ENCODE measurements around the gene MAS1L. TPM values are rescaled to one million over a fixed set of nuclear protein-coding genes. Genes with fewer than 3 reads are reported as not detected.
"Not testable (repeated sequence)": the region's sequence is repeated elsewhere in the genome, so short reads cannot be mapped to it uniquely, and the experiment has no call there.

The MAS1L gene
- total and polyA plus RNA-seq, 3 donors from 2014 or later: not detected

- no peaks in the 10 kb centered on the region for H3K9me3 ChIP-seq
- no peaks in the 10 kb centered on the region for H3K36me3 ChIP-seq (ENCODE audit: low read depth, missing control alignments)
- DNase-seq: no peak
- H3K4me1 ChIP-seq: no peaks in the 10 kb centered on the region
- WGBS, 2 donors: 78 to 91% methylated on average over 5 to 6 of the region's 6 CpGs
- no peaks in the 10 kb centered on the region for H3K27me3 ChIP-seq
- intact Hi-C loops (cut with DNase I; ENCODE audit: low total_unique reads): no loop called here
- H3K4me3 ChIP-seq: no peak overlapping the region
- no peak for TF ChIP-seq POLR2A (IDR thresholded peaks at IDR 0.05)
- TF ChIP-seq, protein P1, sequence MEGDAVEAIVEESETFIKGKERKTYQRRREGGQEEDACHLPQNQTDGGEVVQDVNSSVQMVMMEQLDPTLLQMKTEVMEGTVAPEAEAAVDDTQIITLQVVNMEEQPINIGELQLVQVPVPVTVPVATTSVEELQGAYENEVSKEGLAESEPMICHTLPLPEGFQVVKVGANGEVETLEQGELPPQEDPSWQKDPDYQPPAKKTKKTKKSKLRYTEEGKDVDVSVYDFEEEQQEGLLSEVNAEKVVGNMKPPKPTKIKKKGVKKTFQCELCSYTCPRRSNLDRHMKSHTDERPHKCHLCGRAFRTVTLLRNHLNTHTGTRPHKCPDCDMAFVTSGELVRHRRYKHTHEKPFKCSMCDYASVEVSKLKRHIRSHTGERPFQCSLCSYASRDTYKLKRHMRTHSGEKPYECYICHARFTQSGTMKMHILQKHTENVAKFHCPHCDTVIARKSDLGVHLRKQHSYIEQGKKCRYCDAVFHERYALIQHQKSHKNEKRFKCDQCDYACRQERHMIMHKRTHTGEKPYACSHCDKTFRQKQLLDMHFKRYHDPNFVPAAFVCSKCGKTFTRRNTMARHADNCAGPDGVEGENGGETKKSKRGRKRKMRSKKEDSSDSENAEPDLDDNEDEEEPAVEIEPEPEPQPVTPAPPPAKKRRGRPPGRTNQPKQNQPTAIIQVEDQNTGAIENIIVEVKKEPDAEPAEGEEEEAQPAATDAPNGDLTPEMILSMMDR (IDR thresholded peaks at IDR 0.05): no peak
- no peak overlapping the region for H3K27ac ChIP-seq
Observed at GRCh38 chr6:29462022-29462421, 25.7 kb downstream of the MAS1L start.

DNA sequence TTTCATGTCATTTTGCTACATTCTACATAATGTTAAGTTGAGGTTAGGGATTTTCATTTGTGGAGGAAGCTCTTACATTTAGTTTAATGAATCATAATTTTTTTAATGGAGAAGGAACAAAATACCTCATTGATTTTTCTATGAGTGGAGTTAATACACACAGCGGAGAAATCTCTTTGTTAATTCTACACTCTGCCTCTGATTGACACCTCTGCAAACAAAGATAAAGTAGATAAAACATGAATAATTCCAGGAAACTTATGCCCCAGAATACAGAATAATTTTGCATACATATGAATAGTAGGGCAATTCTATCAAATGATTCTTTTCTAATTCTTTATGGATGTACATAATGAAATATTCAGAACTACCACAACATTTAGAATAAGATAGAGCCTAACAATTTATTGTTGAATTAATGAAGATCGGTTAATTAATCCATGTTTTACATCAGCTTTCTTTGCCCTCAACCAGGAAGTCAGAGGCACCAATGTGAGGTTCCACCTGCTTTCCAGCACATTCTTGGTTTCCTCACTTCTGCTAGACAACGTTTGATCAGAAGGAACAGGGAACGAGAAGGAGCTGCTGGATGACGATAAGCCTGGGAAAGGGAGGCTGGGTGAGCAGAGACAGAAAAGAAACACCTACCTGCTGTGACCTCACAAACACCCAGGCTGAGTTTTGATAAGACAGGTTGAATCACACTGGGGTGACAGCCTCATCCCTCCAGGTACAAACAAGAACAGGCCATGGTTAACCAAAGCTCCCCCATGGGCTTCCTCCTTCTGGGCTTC is 26.5 kb downstream of the MAS1L start:
- H3K9me3 ChIP-seq: no peaks in the 10 kb centered on the region
- H3K27me3 ChIP-seq: no peaks in the 10 kb centered on the region
- DNase-seq: no peak
- H3K4me1 ChIP-seq: no peaks in the 10 kb centered on the region
- no peak overlapping the region for H3K27ac ChIP-seq
- 78 to 81% methylated on average over 5 of the region's 5 CpGs for WGBS, 2 donors
- no peaks in the 10 kb centered on the region for H3K36me3 ChIP-seq (ENCODE audit: low read depth, missing control alignments)
- intact Hi-C loops (cut with DNase I; ENCODE audit: low total_unique reads): no loop called here
- no peak overlapping the region for H3K4me3 ChIP-seq
- TF ChIP-seq, protein P1 (IDR thresholded peaks at IDR 0.05): no peak
- no peak for TF ChIP-seq POLR2A (IDR thresholded peaks at IDR 0.05)

DNA sequence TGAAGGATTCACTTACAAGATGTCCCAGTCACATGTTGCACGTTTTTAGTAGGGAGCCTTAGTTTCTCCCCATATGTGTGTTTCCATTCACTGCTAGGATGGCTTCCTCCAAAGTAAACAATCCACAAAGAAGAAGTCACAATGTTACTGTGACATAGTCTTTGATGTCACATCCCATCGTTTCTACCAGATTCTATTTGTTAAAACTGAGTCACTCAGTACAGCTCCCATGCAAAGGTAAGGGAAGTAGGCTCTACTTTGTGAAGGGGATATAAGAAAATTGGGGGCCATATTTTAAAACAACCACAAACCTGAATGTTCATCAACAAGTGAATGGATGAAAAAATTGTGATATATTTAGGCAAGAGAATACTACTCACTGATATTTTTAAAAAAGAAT is 30.8 kb downstream of the MAS1L start, which contains the start of the genes OR11A1 and OR2H1:
Gene OR11A1, minus strand, starts transcription at position 101 of the 400 bp plus-strand sequence. CDS start 29,430 bp downstream, outside the sequence.
Gene OR2H1, plus strand, starts transcription at position 185 of the 400 bp plus-strand sequence. CDS start 4,615 bp downstream, outside the sequence.
- no peak for TF ChIP-seq POLR2A (IDR thresholded peaks at IDR 0.05)
- TF ChIP-seq, protein P1 (IDR thresholded peaks at IDR 0.05): no peak
- no peaks in the 10 kb centered on the region for H3K27me3 ChIP-seq
- H3K27ac ChIP-seq: no peak within 1 kb of the TSS
- DNase-seq: no peak
- intact Hi-C loops (cut with DNase I; ENCODE audit: low total_unique reads): no loop called here
- H3K9me3 ChIP-seq: no peaks in the 10 kb centered on the region
- H3K4me3 ChIP-seq: no peak within 1 kb of the TSS
- H3K4me1 ChIP-seq: no peaks in the 10 kb centered on the region
- 59 to 60% methylated on average over 2 of the region's 2 CpGs for WGBS, 2 donors
- H3K36me3 ChIP-seq (ENCODE audit: low read depth, missing control alignments): no peaks in the 10 kb centered on the region

DNA sequence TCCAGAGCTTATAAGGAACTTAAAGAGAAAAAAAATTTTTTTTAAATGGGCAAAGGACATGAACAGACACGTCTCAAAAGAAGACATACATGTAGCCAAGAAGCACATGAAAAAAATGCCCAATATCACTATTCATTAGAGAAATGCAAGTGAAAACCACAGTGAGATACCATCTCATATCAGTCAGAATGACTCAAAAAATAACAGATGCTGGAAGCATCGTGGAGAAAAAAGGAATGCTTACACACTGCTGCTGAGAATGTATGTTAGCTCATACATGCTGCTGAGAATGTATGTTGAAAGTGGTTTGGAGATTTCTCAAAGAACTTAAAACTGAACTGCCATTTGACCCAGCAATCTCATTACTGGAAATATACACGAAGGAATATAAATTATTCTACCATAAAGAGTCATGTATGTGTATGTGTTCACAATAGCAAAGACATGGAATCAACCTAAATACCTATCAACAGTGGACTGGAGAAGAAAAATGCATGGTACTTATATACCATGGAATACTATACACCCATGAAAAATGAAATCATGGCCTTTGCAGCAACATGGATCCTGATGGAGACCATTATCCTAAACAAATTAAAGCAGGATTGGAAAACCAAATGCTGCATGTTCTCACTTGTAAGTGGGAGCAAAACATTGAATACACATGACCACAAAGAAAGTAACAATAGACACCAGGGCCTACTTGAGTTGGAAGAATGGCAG is 36.1 kb downstream of the MAS1L start:
- H3K27ac ChIP-seq: no peak overlapping the region
- no peaks in the 10 kb centered on the region for H3K27me3 ChIP-seq
- H3K4me3 ChIP-seq: no peak overlapping the region
- 80 to 83% methylated on average over 3 of the region's 3 CpGs for WGBS, 2 donors
- no peak for TF ChIP-seq POLR2A (IDR thresholded peaks at IDR 0.05)
- no peaks in the 10 kb centered on the region for H3K36me3 ChIP-seq (ENCODE audit: low read depth, missing control alignments)
- H3K9me3 ChIP-seq: no peaks in the 10 kb centered on the region
- intact Hi-C loops (cut with DNase I; ENCODE audit: low total_unique reads): no loop called here
- DNase-seq: no peak
- no peaks in the 10 kb centered on the region for H3K4me1 ChIP-seq

DNA sequence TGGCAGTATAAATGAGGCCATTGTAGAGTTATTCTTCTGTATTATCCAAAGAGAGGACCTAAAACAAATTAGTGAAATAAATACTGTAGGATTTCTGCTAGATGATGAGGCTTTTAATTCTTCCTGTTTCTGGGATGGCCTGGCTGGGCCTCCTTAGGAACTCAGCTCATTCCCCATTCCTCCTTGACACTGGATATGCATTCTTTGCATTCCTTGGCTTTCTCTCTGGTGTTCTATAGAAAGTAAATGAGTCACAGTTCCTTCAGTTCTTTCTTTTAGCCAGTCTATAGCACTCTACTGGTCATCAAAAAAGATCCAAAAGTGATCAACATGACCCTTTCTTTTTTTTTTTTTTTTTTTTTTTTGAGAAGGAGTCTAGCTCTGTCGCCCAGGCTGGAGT is 40.1 kb downstream of the MAS1L start:
- DNase-seq: no peak
- TF ChIP-seq, protein P1 (IDR thresholded peaks at IDR 0.05): no peak
- TF ChIP-seq POLR2A (IDR thresholded peaks at IDR 0.05): no peak
- H3K4me1 ChIP-seq: no peaks in the 10 kb centered on the region
- H3K27ac ChIP-seq: no peak overlapping the region
- WGBS, 2 donors: 67 to 90% methylated on average over 1 of the region's 1 CpG
- no peaks in the 10 kb centered on the region for H3K9me3 ChIP-seq
- intact Hi-C loops (cut with DNase I; ENCODE audit: low total_unique reads): no loop called here
- no peaks in the 10 kb centered on the region for H3K27me3 ChIP-seq
- no peak overlapping the region for H3K4me3 ChIP-seq
- H3K36me3 ChIP-seq (ENCODE audit: low read depth, missing control alignments): no peaks in the 10 kb centered on the region

DNA sequence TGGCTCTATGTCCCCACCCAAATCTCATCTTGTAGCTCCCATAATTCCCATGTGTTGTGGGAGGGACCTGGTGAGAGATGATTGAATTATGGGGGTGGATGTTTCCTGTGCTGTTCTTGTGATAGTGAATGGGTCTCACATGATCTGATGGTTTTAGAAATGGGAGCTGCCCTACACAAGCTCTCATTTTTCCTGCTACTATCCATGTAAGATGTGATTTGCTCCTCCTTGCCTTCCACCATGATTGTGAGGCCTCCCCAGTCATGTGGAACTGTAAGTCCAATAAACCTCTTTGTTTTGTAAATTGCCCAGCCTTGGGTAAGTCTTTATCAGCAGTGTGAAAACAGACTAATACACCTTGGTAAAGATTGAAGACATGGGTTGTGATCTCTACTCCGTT is 43.7 kb downstream of the MAS1L start:
- H3K4me1 ChIP-seq; intact Hi-C loops (cut with DNase I; ENCODE audit: low total_unique reads); H3K27me3 ChIP-seq; H3K36me3 ChIP-seq (ENCODE audit: low read depth, missing control alignments); H3K9me3 ChIP-seq; H3K4me3 ChIP-seq; DNase-seq; H3K27ac ChIP-seq: not testable (repeated sequence)
- 83 to 100% methylated on average over 1 of the region's 1 CpG for WGBS, 2 donors
